ENCODE data around the gene AKIRIN2.

DNA sequence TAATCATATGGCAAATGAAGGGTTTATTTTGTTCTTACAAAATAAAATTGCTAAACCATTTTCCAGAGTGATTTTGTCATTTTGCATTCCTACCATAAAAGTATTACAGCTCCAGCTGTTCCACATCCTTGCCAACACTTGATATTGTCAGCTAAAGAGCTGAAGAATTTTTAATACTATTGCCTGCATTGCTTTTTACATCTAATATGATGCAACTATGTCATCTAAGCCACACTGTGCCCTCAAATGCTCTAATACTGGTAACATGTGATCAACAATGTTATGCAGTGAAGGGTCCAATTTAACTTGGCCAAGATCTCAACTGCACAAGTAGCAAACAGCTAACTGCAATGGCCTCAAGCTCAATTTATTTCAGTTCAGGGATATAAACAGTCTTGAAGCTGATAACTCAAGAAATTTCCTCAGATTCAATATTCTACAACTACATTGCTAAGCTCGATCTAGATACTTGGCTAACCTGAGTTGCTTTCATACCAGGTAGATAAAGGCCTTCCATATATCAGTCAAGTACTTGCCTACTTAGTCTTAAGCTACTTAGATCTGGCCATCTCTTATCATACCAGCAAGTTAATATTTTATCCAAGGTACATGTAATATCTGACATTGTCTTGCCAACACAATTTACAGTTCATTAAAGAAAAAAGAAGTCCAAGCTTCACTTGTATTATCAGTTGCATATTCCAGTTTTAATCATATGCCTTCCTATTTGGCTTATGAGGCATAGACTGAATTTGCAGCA, 17.0 kb downstream of the AKIRIN2 start:
- TF ChIP-seq, protein P1, sequence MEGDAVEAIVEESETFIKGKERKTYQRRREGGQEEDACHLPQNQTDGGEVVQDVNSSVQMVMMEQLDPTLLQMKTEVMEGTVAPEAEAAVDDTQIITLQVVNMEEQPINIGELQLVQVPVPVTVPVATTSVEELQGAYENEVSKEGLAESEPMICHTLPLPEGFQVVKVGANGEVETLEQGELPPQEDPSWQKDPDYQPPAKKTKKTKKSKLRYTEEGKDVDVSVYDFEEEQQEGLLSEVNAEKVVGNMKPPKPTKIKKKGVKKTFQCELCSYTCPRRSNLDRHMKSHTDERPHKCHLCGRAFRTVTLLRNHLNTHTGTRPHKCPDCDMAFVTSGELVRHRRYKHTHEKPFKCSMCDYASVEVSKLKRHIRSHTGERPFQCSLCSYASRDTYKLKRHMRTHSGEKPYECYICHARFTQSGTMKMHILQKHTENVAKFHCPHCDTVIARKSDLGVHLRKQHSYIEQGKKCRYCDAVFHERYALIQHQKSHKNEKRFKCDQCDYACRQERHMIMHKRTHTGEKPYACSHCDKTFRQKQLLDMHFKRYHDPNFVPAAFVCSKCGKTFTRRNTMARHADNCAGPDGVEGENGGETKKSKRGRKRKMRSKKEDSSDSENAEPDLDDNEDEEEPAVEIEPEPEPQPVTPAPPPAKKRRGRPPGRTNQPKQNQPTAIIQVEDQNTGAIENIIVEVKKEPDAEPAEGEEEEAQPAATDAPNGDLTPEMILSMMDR (IDR thresholded peaks at IDR 0.05), result no peak
- no peak for TF ChIP-seq POLR2A (IDR thresholded peaks at IDR 0.05)
